ENCODE data around the gene RAB7B.
"Not testable (repeated sequence)": the region's sequence is repeated elsewhere in the genome, so short reads cannot be mapped to it uniquely, and the experiment has no call there.

RAB7B gene

DNA sequence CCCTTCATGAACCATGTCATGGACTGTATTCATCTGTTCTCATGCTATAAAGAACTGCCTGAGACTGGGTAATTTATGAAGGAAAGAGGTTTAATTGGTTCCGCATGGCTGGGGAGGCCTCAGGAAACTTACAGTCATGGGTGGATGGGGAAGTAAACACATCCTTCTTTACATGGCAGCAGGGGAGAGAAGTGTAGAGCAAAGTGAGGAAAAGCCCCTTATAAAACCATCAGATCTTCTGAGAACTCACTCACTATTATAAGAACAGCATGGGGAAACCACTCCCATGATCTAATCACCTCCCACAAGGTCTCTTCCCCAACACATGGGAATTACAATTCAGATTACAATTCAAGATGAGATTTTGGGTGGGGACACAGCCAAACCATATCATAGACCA is 6.6 kb downstream of the RAB7B start:
- not testable (repeated sequence) for DNase-seq (ENCODE audit: low read depth)

DNA sequence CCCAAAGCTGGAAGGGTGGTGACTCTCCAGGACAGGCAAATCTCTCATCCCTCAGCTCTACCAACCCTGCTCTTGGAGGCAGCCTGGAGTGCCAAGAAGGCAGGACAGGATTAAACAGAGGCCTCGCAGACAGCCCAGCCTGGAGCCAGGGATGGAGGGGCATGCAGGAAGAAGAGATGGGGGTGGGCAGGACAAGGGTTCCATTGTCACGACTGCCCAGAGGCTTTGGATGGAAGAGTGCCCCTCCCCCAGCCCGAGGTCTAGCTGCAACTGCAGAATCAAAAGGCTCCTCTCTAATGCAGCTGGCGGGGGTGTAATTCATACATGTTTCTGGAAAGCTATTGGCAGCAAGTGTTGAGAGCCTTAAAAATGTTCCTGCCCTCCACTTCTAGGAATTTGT is 8.8 kb downstream of the RAB7B start:
- no peak for DNase-seq (ENCODE audit: low read depth)

DNA sequence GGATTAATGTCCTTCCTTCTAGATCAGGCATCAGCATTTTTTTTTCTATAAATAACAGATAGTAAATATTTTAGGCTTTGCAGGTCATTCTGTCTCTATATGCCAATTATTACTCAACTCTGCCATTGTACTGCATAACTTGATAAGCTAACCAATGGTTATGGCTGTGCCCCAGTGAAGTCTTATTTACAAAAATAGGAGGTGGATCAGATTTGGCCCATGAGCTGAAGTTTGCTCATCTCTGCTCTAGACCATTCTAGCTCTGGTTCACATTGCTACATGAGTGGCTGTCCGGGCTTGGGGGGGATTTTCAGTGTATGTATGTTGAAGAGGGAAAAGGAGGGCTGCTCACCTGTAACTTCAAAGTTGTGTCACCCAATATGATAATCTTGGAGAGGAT is 10.1 kb downstream of the RAB7B start:
- DNase-seq (ENCODE audit: low read depth) = no peak

DNA sequence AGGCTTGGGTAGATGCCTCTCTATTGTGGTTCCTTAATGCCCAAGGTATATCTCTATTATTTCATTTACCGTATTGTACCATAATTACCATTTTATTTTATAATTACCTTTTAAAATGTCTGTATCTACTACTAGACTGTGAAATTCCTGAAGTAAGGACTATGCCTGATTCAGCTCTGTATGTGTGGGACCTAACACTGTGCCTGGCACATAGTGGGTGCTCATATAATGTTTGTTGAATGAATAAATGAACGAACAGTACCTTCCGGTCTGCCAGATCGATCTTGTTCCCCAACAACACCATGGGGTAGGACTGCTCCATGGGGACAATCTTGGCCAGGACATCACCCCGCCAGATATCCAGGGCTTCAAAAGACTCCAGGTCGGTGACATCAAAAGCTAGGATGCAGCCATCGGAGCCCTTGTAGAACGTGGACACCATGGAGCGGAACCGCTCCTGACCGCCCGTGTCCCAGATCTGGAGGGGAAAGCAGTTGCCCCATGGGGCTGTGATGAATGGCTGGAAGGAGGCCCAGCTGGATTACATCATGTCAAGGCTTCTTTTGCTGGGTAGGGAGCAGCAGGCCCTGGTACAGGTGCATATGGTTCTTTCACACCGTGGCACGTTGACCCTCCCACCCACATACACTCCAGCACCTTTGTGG is 10.8 kb downstream of the RAB7B start:
- no peak for DNase-seq (ENCODE audit: low read depth)

DNA sequence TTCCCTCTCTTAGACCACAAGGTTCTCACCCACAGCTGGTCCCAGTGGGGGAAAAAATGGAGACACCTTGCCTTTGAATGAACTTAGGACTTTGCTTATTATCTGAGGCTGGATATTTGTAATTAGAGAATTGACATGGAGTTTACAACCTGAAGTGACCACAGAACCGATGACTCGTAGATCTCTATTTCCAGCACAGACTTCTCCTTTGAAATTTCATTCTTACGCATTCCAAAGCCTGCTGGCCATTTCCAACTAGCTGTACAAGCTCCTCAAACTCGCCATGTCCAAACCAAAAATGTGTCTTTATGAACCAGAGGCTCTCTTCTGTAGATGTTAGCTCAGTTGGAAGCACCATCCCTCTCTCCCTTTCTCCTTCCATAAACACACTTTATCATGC is 12.0 kb downstream of the RAB7B start:
- no peak for DNase-seq (ENCODE audit: low read depth)

DNA sequence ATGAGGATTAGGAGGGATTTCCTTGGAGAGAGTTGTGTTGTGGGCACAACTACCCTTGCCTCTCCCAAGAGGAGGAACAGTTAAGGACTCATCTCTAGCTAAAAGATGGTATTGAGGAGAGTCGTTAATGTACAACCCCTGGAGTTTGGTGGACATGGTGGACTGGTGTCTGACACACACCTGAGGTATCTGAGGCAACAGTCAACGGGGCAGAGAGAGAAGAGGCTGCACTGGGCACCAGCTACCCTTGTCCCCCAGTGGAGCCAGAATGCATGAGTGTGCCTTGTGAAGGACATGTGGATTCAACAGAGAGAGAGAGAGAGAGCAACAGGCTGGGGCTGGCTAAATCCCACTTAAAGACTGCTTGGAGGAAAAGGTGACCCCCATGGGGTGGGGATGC is 13.0 kb downstream of the RAB7B start:
- no peak for DNase-seq (ENCODE audit: low read depth)

DNA sequence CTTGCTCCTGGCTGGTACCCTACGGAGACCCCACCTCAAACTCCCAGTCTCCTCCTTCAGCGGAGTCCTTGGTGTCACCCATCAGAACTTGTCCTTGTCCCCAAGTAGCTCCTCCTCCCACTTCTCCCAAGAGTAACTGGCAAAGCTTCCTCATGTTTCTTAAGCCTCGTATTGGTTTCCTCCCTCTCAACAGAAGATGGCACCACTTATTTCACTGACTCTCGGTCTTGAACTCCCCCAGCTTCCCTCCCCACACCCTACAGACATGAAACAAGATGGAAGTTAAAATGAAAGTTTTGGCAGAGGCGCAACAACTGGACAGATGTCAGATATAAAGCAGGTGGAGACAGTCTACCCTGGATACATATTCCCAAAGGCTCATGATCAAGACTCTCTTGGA is 13.4 kb downstream of the RAB7B start:
- no peak for DNase-seq (ENCODE audit: low read depth)

DNA sequence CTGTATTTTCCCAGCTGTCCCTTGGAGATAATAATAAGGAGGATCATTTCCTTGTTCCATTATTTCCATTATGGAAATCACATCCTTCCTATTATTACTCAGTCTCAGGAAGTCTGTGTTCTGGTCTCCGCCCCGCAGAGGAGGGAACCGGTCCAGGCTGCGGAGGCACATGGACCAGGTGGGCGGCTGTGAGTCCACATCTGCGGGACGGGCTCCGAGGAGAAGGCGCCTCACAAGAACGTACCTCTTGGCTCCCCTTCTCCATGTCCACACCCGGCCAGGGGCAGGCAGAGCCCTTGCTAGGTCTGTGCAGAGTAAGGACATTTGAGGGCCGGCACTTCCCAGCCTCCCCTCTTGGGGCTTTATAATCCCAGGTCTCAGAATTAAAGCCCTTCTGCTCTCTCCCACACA is 14.6 kb downstream of the RAB7B start:
- no peak for DNase-seq (ENCODE audit: low read depth)

DNA sequence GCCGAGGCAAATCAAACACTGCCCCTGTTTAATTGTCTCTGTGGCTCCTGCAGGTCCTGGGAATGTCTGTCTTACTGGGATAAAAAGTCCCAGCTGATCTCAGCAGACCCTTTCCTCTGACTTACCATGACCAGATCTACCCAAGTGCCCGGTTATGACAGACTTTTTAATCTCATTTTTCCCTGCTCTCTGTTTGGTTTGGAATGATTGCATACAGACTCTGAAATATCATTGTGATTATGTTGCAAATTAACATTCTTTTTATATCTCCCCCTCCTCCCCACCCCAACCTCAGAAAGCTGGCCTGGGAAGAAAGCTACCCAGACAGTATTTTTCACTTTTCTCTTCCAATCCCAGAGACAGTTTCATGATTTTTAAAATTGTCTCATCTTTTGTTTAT is 16.3 kb downstream of the RAB7B start:
- DNase-seq (ENCODE audit: low read depth) = no peak

DNA sequence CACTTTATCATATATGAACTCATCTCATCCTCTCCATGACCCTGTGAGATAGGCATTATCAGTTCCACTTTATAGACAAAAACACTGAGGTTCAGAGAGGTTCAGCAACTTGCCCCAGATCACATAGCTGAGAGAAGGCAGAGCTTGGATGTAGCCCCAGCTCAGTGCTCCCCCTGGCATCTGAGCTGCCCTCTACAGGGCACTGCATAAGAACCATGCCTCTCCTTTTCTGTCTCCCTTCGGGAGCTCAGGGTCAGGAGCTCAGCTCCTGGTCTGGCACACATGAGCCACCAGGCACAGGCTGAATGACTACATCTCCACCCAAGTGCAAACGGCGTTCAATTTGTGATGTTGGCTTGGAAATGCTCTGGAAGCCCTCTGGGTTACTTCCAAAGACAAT is 16.9 kb downstream of the RAB7B start:
- DNase-seq (ENCODE audit: low read depth) = no peak

DNA sequence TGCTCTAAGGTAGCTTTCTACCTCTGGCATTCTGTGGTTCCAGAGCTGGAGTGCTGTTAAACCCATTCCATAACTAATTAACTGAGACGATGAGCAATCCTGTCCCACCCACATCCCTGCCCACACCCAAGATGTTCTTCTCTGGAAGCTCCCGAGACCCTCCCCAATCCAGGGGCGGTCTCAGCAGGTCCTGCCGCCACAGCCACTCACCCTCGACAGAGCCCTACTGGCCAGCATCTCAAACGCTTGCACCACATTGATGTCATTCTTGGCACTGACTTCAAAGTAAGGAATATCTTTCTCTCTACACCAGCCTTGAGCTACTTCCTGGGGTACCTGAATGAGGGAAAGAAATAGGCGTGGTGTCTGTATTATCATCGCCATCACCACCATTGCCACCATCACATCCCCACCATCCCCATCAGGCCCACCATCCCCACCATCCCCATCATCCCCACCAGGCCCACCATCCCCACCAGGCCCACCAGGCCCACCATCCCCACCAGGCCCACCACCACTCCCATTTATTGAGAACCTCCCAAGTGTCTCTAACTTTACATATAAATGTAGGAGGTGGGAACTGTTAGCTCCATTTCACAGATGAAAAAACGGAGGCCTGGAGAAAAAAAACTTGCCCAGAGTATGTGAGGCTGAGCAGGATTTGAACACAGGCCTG is 17.7 kb downstream of the RAB7B start:
- DNase-seq (ENCODE audit: low read depth) = no peak

DNA sequence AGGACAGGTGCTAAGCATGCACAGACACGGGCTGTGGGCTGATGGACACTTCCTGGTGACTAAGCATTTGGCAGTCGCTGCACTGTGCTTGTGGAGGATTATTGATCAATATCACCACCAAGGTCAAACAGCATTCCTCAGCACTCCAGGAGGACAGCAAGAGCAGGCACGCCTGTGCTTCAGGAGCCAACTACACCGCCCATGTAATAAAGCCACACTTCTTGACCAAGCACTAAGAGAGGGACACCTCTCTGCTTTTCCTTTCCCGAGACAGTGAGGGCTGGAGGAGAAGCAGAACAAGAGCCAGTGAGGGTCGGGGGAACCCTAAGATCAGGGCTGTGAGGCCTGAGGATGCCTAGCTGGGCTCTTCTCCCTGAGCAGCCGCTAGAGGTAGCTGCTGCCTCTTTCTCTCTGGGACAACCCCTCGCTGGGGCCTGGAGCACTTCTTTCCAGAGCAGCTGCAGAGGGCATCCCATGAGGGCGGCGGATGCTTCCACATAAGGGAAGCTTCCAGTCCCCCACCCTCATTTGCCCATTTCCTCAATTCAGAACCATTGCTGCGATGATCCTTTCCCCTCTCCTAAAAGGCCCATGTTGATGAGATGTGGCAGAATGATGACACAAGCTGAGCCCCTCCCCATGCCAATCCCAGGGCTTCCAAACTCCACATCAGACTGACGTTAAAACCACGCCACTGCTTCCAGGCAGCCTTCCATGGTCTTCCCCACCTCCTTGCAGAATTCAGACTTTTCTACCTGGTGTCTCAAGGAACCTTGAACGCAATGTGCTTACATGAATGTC is 19.1 kb downstream of the RAB7B start:
- DNase-seq (ENCODE audit: low read depth) = no peak

DNA sequence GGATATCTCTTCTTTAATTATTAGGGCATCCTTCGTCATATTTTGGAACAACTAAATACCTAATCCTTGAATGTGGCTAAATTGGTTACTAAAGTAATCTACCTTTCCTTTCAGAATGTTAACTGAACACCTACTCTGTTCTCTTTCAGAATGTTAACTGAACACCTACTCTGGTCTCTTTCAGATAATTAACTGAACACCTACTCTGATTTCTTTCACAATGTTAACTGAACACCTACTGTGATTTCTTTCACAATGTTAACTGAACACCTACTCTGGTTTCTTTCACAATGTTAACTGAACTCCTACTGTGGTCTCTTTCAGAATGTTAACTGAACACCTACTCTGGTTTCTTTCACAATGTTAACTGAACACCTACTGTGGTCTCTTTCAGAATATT is 21.9 kb downstream of the RAB7B start:
- no peak for DNase-seq (ENCODE audit: low read depth)

DNA sequence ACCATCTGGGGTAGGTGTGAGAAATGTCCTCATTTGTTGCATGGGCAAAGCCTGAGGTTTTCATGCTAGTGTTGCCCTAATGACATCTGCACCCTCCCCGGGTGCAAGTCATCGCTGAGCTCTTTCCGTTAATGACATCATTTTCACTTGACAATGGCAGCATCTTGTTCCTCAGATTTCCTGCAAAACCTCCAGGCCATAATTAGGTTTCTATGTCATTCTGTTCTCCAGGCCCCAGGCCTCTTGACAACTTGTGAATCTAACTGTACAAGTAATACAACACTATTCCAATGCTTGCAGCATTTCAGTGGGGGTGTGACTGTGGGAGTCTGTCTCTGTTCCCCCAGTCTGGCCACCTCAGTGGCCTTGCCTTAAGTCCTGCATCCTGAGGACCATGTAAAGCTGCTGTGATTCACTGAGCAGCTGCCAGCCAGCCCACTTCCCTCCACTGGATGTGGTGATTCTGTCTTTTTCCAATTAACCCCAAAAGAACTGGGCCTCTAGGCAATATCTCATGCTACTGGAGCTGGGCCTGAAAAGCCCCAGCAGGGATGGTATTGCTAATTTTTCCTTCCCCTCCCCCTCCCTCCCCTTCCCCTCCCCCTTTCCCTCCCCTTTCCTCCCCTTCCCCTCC is 22.8 kb downstream of the RAB7B start:
- no peak for DNase-seq (ENCODE audit: low read depth)

DNA sequence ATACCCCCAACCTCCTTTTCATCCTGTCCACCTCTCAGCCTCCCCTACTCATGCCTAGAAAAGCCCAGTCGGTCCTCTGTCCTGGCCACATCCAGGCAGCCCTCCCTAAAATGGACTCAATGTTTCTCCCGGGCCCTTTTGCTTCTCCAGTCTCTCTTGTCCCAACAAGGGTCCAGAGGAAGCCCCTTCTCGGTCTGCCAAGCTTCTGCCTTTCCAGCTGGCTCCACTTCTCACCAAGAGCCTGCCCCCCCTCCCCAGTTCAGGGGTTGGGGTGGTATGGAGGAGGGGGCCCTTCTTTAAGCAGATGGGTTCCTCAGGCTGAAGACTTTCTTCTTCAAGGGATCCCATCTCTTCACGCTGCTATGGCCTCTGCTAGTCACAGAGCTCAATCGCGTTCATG is 23.9 kb downstream of the RAB7B start:
- DNase-seq (ENCODE audit: low read depth) = no peak

DNA sequence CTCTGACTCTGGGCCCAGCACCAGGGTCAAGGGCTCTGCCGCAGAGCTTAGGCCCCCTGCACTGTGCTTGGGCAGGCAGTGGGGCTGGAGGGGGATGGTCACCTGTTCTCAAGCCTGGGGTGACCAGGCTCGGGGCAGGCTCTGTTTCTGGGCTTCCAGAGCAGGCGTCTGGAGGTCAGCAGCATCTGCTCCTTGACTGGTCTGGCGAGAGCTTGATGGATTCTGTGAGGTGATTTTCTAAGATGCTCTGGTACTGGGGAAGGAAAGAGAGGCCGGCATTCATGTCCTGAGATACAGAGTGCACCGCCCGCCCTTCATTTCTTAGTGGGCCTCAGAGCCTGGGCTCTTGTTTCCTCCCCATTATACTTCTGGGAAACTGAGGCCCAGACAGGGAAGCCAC is 24.5 kb downstream of the RAB7B start:
- no peak for DNase-seq (ENCODE audit: low read depth)

DNA sequence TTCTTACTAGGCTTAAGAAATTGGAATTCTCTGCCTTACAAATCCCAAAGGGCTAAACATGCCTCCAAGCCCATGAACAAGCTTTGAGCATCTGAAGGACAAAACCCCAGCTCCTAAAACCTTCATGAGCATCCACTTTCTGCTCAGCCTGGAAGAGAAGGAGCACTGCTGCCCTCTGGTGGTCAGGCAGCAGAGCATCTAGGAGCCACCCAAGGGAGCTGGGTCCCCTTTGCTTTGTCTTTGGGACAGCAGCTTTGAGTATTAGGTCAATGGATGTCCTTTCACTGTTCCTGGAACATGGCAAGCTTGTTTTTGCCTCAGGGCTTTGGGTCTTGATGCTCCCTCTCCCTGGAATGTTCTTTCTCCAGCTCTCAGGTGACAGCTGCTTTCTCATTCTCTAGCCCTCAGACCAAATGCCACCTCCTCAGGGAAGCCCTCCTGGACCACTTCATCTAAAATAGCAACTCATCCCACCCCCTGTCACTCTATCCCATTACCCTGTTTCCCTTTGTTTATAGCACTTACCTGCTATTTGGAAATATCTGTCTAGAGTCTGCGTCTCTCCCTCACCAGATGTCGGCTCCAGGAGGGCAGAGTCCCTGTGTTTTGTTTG is 25.7 kb downstream of the RAB7B start:
- DNase-seq (ENCODE audit: low read depth) = peak; percentile 28

DNA sequence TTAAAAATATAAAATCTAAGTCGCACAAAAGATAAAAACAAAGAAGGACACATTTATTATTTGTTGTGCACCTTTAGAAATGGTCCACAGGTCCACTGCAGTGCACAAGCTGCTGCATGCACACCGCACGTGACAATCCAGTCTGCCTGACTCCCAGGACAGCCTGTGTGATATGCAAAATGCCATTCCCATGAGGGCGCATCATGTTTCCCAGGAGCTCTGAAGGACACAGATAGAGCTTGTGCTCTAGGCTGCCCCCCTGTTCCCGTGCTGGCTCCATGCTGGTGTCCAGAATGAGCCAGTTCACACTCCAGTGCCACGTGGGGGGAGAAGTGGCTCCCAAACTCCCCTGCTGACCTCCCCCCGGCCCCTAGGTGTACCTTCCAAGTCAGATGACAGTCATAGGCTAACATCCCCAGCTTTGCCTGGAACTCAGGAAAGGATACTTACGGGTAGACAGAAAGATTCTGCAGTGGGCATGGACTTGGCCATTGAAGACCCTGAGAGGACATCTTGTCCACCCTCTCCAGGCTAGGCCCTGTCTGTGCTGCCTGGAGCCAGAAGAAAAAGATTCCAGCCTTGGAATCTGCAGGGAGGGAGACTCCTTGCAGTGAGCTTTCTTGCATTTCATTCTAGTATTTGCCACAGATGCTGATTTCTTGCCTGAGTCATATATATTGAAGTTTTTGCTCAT is 26.3 kb downstream of the RAB7B start:
- no peak for DNase-seq (ENCODE audit: low read depth)

DNA sequence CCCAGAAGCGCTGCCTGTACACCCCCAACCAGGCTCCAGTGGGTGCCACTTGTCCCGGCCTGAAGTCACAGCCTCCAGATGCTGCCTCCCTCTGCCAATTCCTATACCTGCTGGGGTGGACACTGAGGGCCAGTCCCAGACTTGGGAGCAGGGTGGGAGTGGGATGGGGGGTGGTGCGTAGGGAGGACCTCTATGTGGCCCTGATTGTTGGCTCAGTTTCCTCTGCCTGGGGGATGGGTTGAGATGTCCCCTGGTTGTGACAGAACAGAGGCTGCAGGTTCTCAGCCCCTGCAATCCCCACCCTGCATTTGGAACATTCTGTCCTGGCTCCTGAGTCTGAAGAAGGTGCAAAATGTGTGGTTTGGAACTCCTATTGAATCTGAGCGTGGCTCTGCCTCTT is 27.2 kb downstream of the RAB7B start:
- DNase-seq (ENCODE audit: low read depth) = no peak

DNA sequence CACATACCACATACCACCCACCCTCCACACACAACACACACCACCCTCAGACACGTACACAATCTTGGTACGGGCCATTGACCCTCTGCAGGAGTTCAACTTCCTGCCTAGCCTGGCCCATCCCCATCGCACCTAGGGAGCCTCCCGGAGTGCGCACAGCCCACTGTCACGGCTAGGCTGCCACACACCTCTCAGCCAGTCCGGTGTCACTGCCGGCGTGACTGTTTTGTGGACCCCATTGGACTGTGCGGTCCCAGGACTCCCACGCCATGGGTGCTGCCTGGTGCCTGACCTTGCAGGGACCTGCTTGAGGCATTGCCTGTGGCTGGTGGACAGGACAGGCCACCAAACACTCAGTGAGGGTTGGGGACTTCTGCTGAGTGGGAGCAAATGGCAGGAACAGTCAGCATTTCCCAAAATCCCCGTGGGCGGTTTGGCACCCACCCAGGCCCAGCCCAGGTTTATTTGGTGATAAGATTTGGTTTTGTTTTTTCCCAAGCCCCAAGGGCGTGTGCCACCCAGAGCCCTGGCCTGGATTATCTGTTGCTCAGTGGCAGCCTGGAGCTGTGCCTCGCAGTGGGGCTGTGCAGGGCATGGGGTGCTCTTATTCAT is 27.7 kb downstream of the RAB7B start:
- no peak for DNase-seq (ENCODE audit: low read depth)

DNA sequence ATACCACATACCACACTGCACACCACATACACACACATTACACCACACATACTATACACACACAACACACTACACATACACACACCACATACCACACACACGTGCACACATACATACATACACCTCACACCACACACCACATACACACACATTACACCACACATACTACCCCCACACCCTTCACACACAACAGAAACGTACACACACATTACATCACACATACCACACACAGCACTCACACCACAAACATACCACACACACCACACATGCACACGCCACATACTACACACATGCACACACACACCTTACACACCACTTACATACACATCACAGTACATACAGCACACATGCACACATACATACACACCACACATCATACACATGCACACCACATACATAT is 28.5 kb downstream of the RAB7B start:
- DNase-seq (ENCODE audit: low read depth) = no peak

Data from stimulated activated CD8-positive, alpha-beta memory T cell treated with anti-CD3 and anti-CD28 coated beads, Interleukin-12 subunit alpha, Interleukin-12 subunit beta, amount 100 ng/mL, for 4 hours (primary cell).